GM13976 (cell line): ENCODE results near the gene NPRL2.

Source experiments
- DNase-seq: peaks from one replicate; pipeline ENCODE4 v3.0.0; 2012; ENCODE audit warnings: low spot score
- in situ Hi-C: fragments of 300-500 bp; cut with MboI; formaldehyde crosslinking; loops from one replicate; pipeline ENCODE4 v1.12.0; 2022; ENCODE audit warnings: low sequenced_read_pairs, mixed read lengths, inconsistent platforms; ENCODE audit not compliant: unreplicated experiment
- TF ChIP-seq, protein P1 (sequence below): IDR thresholded peaks from 2 replicates; pipeline ENCODE4 v1.5.1; 2012; ENCODE audit warnings: borderline replicate concordance, mild to moderate bottlenecking; ENCODE audit not compliant: insufficient read depth; ENCODE audit errors: extremely low read depth, missing control alignments, control extremely low read depth

NPRL2 gene

DNA sequence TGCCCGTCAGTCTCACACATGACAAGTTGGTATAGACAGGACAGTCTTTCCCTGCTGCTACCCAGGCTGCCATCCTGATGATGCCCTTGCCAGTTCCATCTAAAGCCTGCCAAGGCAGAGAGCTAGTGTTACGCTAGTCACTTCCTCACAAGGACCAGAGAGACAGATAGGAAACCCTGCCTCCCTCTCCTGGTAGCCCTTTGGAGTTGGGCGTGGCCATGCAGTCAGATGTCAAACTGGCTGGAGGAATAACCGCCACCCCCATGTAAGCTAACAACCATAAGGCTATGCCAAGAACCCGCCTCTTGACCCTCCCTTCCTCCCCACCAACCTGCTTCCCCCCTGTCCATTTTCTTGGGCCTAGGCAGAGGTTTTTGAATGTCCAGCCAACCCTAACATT is 6.0 kb upstream of the NPRL2 start:
- in situ Hi-C loops, result no loop called here
- DNase-seq, result no peak
- TF ChIP-seq, protein P1, sequence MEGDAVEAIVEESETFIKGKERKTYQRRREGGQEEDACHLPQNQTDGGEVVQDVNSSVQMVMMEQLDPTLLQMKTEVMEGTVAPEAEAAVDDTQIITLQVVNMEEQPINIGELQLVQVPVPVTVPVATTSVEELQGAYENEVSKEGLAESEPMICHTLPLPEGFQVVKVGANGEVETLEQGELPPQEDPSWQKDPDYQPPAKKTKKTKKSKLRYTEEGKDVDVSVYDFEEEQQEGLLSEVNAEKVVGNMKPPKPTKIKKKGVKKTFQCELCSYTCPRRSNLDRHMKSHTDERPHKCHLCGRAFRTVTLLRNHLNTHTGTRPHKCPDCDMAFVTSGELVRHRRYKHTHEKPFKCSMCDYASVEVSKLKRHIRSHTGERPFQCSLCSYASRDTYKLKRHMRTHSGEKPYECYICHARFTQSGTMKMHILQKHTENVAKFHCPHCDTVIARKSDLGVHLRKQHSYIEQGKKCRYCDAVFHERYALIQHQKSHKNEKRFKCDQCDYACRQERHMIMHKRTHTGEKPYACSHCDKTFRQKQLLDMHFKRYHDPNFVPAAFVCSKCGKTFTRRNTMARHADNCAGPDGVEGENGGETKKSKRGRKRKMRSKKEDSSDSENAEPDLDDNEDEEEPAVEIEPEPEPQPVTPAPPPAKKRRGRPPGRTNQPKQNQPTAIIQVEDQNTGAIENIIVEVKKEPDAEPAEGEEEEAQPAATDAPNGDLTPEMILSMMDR, result no peak

DNA sequence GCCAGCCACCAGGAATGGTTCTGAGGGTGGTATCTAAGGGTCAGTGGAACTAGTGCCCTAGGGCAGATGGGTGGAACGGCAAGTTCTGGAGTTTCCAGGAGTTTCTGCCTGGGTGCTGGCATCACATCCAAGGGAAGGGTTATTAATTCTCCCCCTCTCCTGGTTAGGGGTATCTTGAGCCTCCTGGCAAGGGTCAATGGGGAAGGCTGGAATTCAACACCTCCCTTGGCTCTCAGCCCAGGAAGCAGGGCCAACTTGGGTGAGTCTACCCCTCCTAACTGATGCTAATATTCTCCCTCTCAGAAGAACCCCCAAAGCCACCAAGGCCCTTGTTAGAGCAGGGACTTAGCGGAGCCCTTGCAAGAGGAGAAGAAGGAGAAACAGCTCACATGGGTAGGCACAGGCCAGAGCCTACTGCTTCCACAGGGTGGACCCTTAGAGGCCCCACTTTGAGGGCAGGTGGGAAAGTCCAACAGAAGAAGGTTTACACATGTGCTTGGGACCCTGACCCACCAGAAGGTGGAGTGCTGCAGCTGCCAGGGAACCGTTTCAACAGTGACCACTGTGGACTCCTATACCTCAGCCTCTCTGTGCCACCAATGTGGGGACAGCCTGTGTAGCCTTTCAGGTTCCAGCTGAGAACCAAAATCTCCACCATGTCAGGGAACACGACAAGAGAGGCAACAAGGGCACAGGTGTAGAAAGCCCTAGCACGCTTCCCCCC is 5.4 kb upstream of the NPRL2 start:
- in situ Hi-C loops, result no loop called here
- TF ChIP-seq, protein P1, result no peak
- DNase-seq, result no peak

DNA sequence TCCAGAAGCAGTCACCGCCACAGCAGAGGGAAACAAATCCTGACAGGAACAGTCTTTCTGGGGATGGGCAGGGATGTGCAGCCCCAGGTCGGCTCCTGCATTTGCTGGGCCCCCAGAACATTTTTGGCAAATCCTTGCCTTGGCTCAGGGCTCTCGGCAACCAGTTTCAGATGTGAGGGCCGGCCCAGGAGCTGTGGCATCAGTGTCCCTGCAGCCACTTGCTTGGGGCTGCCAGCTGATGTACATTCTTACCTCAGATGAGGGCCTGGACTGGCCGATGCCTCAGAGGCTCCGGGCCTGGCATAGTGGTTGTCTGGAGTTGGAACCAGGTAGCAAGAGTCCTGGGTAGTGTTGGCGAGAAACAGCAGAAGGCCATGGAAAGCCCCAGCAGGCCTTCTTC is 4.3 kb upstream of the NPRL2 start:
- TF ChIP-seq, protein P1, result no peak

DNA sequence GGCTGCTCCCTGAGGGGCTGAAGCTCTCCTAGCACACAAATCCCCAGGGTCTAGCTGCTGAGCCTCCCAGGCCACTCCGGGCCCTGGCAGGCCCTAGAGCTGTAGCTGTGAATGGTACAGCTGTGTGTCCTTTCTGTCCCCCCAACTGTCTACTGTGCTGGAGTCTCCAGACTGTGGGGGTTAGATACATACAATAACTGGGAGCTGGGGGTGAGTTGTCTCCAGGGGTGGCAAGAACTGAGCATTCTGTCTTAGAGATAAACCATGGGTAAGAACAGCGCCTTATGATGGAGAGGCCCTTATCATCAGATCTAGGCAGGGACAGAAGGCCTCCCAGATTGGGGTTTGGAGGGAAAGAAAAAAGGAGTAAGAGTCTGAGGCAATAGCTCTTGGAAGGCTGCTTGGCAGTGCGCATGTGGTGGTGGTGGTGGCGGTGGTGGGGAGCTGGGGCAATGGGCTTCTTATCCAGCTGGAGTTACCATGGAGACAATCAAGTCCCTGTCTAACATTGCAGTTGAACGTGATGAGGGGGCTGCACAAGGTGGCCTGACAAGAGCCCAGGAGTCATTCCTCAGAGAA is 3.7 kb upstream of the NPRL2 start:
- in situ Hi-C loops, result no loop called here
- TF ChIP-seq, protein P1, result no peak
- DNase-seq, result no peak

More for the DNA sequence above, 4.3 kb upstream of the NPRL2 start:
- in situ Hi-C loops, result no loop called here
- DNase-seq, result no peak

DNA sequence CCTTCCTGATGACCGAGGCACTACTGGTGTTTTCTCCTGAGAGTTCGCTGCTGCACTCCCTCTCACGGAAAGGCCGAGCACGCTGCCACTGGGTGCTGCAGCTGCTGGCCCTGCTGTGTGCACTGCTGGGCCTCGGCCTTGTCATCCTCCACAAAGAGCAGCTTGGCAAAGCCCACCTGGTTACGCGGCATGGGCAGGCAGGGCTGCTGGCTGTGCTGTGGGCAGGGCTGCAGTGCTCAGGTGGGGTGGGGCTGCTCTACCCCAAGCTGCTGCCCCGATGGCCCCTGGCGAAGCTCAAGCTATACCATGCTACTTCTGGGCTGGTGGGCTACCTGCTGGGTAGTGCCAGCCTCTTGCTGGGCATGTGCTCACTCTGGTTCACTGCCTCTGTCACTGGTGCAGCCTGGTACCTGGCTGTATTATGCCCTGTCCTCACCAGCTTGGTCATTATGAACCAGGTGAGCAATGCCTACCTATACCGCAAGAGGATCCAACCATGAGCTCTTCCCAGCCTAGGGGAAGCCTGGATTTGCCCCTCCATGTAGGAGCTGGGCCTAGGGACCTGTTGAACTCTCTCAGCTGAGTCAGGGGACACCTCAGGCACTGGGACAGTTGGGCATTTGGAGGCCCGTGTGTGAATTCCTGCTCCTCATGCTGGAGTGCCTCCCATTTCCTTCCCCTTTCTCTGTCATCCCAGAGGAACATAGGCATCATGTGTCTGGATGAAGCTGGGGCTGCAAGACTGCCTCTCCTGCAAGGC is 2.9 kb upstream of the NPRL2 start:
- no peak for DNase-seq
- TF ChIP-seq, protein P1, result no peak
- in situ Hi-C loops, result no loop called here

DNA sequence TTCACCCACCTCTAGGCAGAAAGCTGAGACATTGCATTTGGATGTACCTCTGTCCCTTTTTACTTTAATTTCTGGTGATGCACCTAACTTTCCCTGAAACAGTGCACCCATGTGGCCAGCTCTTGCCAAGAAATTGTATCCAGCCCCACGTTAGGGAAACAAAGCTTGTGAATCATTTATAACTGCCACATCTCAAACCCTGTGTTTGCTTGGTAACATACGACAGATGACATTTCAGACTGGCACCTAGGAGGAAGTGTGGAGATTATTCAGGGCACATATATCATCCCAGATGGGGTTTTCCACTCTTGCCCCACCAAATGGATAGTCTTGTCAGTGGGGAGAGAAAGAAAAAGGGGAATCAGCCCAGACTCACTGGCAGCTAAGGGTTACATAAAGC is 2.2 kb upstream of the NPRL2 start:
- DNase-seq, result no peak
- TF ChIP-seq, protein P1, result peak; percentile 12
- in situ Hi-C loops, result no loop called here
